Ishikawa (cell line): ENCODE results near the gene VPS41.

Experiments used
- CEBPB ChIP-seq: IDR thresholded peaks from 2 replicates; pipeline ENCODE4 v1.6.1; 2012
- CREB1 ChIP-seq: IDR thresholded peaks from 2 replicates; pipeline ENCODE4 v1.6.1; 2012; ENCODE audit warnings: low read depth
- EGR1 ChIP-seq: IDR thresholded peaks from 2 replicates; pipeline ENCODE4 v1.6.1; 2012
- EP300 ChIP-seq: IDR thresholded peaks from 2 replicates; pipeline ENCODE4 v1.6.1; 2012; ENCODE audit warnings: borderline replicate concordance
- FOXM1 ChIP-seq: IDR thresholded peaks from 2 replicates; pipeline ENCODE4 v1.6.1; 2012; ENCODE audit warnings: low read depth, borderline replicate concordance
- MAX ChIP-seq: IDR thresholded peaks from 2 replicates; pipeline ENCODE4 v1.6.1; 2012
- NFIC ChIP-seq: IDR thresholded peaks from 2 replicates; pipeline ENCODE4 v1.6.1; 2012
- RAD21 ChIP-seq: IDR thresholded peaks from 2 replicates; pipeline ENCODE4 v1.6.1; 2012; ENCODE audit warnings: low read depth
- REST ChIP-seq: IDR thresholded peaks from 2 replicates; pipeline ENCODE4 v1.6.1; 2012; ENCODE audit warnings: low read depth, mild to moderate bottlenecking
- TAF1 ChIP-seq: IDR thresholded peaks from 2 replicates; pipeline ENCODE4 v1.6.1; 2012; ENCODE audit warnings: low read depth, mild to moderate bottlenecking
- TCF12 ChIP-seq: IDR thresholded peaks from 2 replicates; pipeline ENCODE4 v1.6.1; 2012; ENCODE audit warnings: low read depth
- TEAD4 ChIP-seq: IDR thresholded peaks from 2 replicates; pipeline ENCODE4 v1.6.1; 2012
- USF1 ChIP-seq: IDR thresholded peaks from 2 replicates; pipeline ENCODE4 v1.6.1; 2012
- YY1 ChIP-seq: IDR thresholded peaks from 2 replicates; pipeline ENCODE4 v1.6.1; 2012; ENCODE audit warnings: low read depth
- ZBTB7A ChIP-seq: IDR thresholded peaks from 2 replicates; pipeline ENCODE4 v1.6.1; 2012; ENCODE audit warnings: low read depth

VPS41 gene

GRCh38 chr7:38889872-38890432, 19.0 kb downstream of the VPS41 start:
- TF ChIP-seq YY1 (no peak), EGR1 (no peak), TAF1 (no peak), ZBTB7A (no peak), TCF12 (no peak), EP300 (no peak), NFIC (no peak), TEAD4 (no peak), CEBPB (no peak), MAX (no peak), CREB1 (no peak), REST (no peak), FOXM1 (no peak), USF1 (no peak), RAD21 (no peak)

- TF ChIP-seq ZBTB7A (no peak), YY1 (no peak), CREB1 (no peak), REST (no peak), USF1 (no peak), RAD21 (no peak), MAX (no peak), EP300 (no peak), FOXM1 (no peak), TEAD4 (no peak), TCF12 (no peak), CEBPB (no peak), TAF1 (no peak), EGR1 (no peak)
These were observed 19.9 kb downstream of the VPS41 start for GRCh38 chr7:38889079-38889478.

GRCh38 chr7:38886265-38886664, 22.7 kb downstream of the VPS41 start:
- TF ChIP-seq CREB1 (no peak), TCF12 (no peak), EP300 (no peak)

- TF ChIP-seq USF1 (no peak), EP300 (no peak)
These were observed 25.3 kb downstream of the VPS41 start for GRCh38 chr7:38883706-38884105.

GRCh38 chr7:38881947-38882684, 26.9 kb downstream of the VPS41 start:
- TF ChIP-seq YY1: no peak
- TF ChIP-seq EP300: no peak
- TF ChIP-seq CEBPB: no peak
- TF ChIP-seq RAD21: no peak
- TF ChIP-seq NFIC: no peak
- no peak for TF ChIP-seq TEAD4
- no peak for TF ChIP-seq USF1
- TF ChIP-seq MAX: no peak
- no peak for TF ChIP-seq EGR1
- TF ChIP-seq TAF1: no peak
- no peak for TF ChIP-seq CREB1
- TF ChIP-seq REST: no peak
- TF ChIP-seq TCF12: no peak
- TF ChIP-seq FOXM1: no peak
- TF ChIP-seq ZBTB7A: no peak
